ENCODE data around the gene GPAM. TPM values are rescaled to one million over a fixed set of nuclear protein-coding genes. Genes with fewer than 3 reads are reported as not detected.

GPAM gene
- total and polyA plus RNA-seq, 9 of the 15 experiments (the other 6 are each of a cell fraction or from before 2014, with no cell fraction given): 3.5 to 7.5 (median 5.5) TPM

- TF ChIP-seq FOXO4 (CRISPR knock-in tag; IDR thresholded peaks at IDR 0.05): no peak
These were observed 39.2 kb upstream of the GPAM start (continued) for GRCh38 chr10:112222799-112223198.

- no peak overlapping the region for H3K9ac ChIP-seq (ENCODE audit: insufficient read depth in 1 of 2, low read depth in 2 of 2, low read length in 2 of 2)
- H3K4me2 ChIP-seq (ENCODE audit: insufficient read depth, low read length): no peak overlapping the region
- H2AFZ ChIP-seq (ENCODE audit: low read depth, low read length): no peak overlapping the region
- POLR2A ChIA-PET: no interaction called here
- no peaks in the 10 kb centered on the region for H3K36me3 ChIP-seq (ENCODE audit: control insufficient read depth, insufficient read depth, low read length)
- no peaks in the 10 kb centered on the region for H3K27me3 ChIP-seq (ENCODE audit: control insufficient read depth in 2 of 2, insufficient read depth in 2 of 2, low read length in 2 of 2)
- DNase-seq (ENCODE audit: extremely low read depth in 1 of 4, low spot score in 3 of 4): no peak
- H3K9me3 ChIP-seq (replicated peaks; ENCODE audit: control insufficient read depth, insufficient read depth, low read depth, low read length): no peaks in the 10 kb centered on the region
- H3K4me1 ChIP-seq (replicated peaks in 1 of 2; ENCODE audit: control insufficient read depth in 2 of 2, insufficient read depth in 2 of 2, low read length in 2 of 2): no peaks in the 10 kb centered on the region
- no TSS peak for BruUV-seq (replicated peaks)
- intact Hi-C loops (cut with micrococcal nuclease) (no loop called here), in situ Hi-C loops (cut with MboI) (no loop called here)
- no peaks in the 10 kb centered on the region for H3K9me1 ChIP-seq (ENCODE audit: control insufficient read depth, insufficient read depth, low read length)
- CTCF ChIA-PET (ENCODE audit: low intra/inter-chr PET ratio): no interaction called here
- FAIRE-seq: no peak
- no peaks in the 10 kb centered on the region for H4K20me1 ChIP-seq (replicated peaks; ENCODE audit: control insufficient read depth, insufficient read depth, low read length)
- no peaks in the 10 kb centered on the region for H3K79me2 ChIP-seq (ENCODE audit: control insufficient read depth, insufficient read depth, low read length)
- H3K4me3 ChIP-seq: no peak overlapping the region
- 0% methylated on average over 3 of the region's 3 CpGs for WGBS (ENCODE audit: insufficient coverage, low coverage, missing lambda C conversion rate)
- H3K27ac ChIP-seq (ENCODE audit: extremely low read depth, low read depth, low read length): no peak overlapping the region
- ATAC-seq: no peak
- TF ChIP-seq CBFA2T2 (conservative IDR thresholded peaks at IDR 0.05): no peak
- TF ChIP-seq ZNF512 (tag; IDR thresholded peaks at IDR 0.05): no peak
- no peak for TF ChIP-seq CHAMP1 (IDR thresholded peaks at IDR 0.05)
- no peak for TF ChIP-seq IFI16 (CRISPR knock-in tag; IDR thresholded peaks at IDR 0.05)
- no peak for TF ChIP-seq MBD1 (CRISPR knock-in tag; IDR thresholded peaks at IDR 0.05)
- no peak for TF ChIP-seq ZNF263 (CRISPR knock-in tag; IDR thresholded peaks at IDR 0.05; ENCODE audit: borderline replicate concordance)
- no peak for TF ChIP-seq CCNT2 (IDR thresholded peaks at IDR 0.05; ENCODE audit: borderline replicate concordance, extremely low read depth, insufficient read length, low read depth, low read length)
- no peak for TF ChIP-seq HNRNPL (IDR thresholded peaks at IDR 0.05; ENCODE audit: low read depth, low read length)
- no peak for TF ChIP-seq ZNF780A (CRISPR knock-in tag; IDR thresholded peaks at IDR 0.05)
- TF ChIP-seq YY1 (IDR thresholded peaks at IDR 0.05; ENCODE audit: borderline replicate concordance in 1 of 3, control insufficient read depth in 1 of 3, extremely low read depth in 1 of 3, insufficient read depth in 3 of 3, insufficient read length in 1 of 3, insufficient replicate concordance in 2 of 3, low read depth in 1 of 3, low read length in 2 of 3): no peak
These were observed 38.0 kb upstream of the GPAM start for GRCh38 chr10:112221545-112221944.

All from K562 (cell line).